GM12875 (cell line): ENCODE measurements around the gene STX17.

Source experiments
- H3K4me3 ChIP-seq: one replicate; pipeline ENCODE4 v1.5.1; 2011; ENCODE audit warnings: low read depth, low read length, control low read depth
- TF ChIP-seq, protein P1 (sequence below): IDR thresholded peaks from 2 replicates; pipeline ENCODE4 v1.5.1; 2011; ENCODE audit warnings: low read depth, mild to moderate bottlenecking, control low read depth, inconsistent platforms, low read length, moderate library complexity, borderline replicate concordance; ENCODE audit not compliant: insufficient read depth

The STX17 gene

GRCh38 chr9:99867536-99867935 is 38.9 kb upstream of the STX17 start:
- TF ChIP-seq, protein P1, sequence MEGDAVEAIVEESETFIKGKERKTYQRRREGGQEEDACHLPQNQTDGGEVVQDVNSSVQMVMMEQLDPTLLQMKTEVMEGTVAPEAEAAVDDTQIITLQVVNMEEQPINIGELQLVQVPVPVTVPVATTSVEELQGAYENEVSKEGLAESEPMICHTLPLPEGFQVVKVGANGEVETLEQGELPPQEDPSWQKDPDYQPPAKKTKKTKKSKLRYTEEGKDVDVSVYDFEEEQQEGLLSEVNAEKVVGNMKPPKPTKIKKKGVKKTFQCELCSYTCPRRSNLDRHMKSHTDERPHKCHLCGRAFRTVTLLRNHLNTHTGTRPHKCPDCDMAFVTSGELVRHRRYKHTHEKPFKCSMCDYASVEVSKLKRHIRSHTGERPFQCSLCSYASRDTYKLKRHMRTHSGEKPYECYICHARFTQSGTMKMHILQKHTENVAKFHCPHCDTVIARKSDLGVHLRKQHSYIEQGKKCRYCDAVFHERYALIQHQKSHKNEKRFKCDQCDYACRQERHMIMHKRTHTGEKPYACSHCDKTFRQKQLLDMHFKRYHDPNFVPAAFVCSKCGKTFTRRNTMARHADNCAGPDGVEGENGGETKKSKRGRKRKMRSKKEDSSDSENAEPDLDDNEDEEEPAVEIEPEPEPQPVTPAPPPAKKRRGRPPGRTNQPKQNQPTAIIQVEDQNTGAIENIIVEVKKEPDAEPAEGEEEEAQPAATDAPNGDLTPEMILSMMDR: no peak
- no peak overlapping the region for H3K4me3 ChIP-seq

DNA sequence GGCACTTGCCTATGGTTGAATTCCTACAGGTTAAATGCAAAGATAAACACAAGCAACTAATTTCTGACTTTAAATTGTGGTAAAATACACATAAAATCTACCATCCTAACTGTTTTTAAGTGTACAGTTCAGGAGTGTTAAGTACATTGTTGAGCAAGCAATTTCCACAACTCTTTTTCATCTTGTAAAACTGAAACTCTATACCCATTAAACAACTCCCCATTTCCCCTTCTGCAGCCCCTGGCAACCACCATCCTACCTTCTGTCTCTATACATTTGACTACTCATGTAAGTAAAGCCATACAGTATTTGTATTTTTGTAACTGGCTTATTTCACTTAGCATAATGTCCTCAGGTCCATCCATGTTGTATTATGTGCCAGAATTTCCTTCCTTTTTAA is 38.5 kb upstream of the STX17 start:
- H3K4me3 ChIP-seq: no peak overlapping the region
- TF ChIP-seq, protein P1: no peak

GRCh38 chr9:99868845-99869244 is 37.6 kb upstream of the STX17 start:
- TF ChIP-seq, protein P1: no peak
- no peak overlapping the region for H3K4me3 ChIP-seq

- no peak overlapping the region for H3K4me3 ChIP-seq
- TF ChIP-seq, protein P1: no peak
These were observed 36.3 kb upstream of the STX17 start for GRCh38 chr9:99870126-99870525.

DNA sequence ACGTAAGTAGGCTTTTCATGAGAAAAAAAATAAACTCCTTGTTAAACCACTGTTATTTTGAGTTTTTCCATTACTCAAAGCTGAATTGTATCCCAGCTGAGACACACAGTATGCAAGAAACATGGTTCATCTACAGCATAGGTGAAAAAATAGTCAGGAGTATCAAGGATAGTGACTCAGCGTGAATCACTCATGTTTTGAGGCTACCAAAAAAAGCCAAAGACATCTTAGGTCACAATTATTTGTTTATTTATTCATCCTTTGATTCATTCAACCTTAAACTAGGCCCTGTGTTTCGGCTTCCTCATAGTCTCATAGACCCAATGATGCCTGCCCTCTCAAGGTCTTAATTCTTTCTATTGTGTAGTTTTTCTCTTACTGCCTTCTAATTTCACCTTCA is 32.9 kb upstream of the STX17 start:
- TF ChIP-seq, protein P1: no peak
- no peak overlapping the region for H3K4me3 ChIP-seq

- TF ChIP-seq, protein P1: no peak
These were observed 32.4 kb upstream of the STX17 start for GRCh38 chr9:99873943-99874584.

GRCh38 chr9:99876190-99876589 is 30.3 kb upstream of the STX17 start:
- H3K4me3 ChIP-seq: no peak overlapping the region
- TF ChIP-seq, protein P1: no peak

More at GRCh38 chr9:99873943-99874584, 32.4 kb upstream of the STX17 start:
- no peak overlapping the region for H3K4me3 ChIP-seq
